ENCODE data around the gene AFF1. TPM values are rescaled to one million over a fixed set of nuclear protein-coding genes. Genes with fewer than 3 reads are reported as not detected.
"Not testable (repeated sequence)": the region's sequence is repeated elsewhere in the genome, so short reads cannot be mapped to it uniquely, and the experiment has no call there.

AFF1 gene
- total RNA-seq, 1 donor from 2014 or later, result 122 TPM

DNA sequence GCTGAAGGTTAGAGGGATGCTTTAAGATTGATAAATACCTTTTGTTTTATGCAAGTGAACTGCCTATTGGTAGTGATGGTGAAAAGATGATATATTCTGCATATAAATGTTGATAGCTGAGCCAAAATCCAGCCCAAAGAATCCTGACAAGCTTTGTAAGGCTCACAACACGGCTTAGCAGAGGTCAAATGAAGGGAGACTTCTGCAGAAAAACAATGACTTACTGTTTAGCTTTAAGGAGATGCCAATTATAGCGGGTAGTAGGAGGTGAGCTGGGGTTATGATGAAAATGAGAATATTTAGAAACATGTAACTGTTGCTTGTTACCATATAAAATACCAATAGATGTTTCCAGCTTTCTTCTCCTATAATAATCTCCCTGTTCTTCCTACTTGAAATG lies 97.1 kb downstream of the AFF1 start:
- DNase-seq (ENCODE audit: low spot score), result no peak

DNA sequence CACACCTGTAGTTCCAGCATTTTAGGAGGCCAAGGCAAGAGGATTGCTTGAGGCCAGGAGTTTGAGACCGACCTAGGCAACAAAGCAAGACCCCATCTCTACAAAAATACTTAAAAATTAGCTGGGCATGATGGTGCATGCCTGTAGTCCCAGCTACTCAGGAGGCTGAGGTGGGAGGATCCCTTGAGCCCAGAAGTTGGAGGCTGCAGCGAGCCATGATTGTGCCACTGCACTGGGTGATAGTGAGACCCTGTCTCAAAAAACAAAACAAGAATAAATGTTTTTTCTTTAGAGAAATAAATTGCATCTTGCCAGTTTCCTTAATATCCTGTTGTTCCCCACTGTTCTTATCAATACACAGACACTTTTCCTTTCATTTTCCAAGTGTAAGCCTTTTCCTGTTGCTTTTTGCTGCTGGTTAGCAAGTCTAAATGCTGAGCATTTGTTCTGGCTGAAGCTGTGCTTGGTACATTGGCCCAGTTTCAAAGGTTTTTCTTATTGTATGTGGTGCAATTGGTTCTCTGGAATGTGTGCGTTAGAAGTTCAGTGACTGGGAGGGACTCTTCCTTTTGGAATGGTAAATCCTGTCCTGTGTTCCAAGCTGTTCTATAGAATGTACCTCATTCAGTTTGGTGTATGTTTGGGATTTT lies 98.2 kb downstream of the AFF1 start:
- no peak for DNase-seq (ENCODE audit: low spot score)

- DNase-seq (ENCODE audit: low spot score), result no peak
Measured at GRCh38 chr4:87033902-87034301, 99.1 kb downstream of the AFF1 start.

DNA sequence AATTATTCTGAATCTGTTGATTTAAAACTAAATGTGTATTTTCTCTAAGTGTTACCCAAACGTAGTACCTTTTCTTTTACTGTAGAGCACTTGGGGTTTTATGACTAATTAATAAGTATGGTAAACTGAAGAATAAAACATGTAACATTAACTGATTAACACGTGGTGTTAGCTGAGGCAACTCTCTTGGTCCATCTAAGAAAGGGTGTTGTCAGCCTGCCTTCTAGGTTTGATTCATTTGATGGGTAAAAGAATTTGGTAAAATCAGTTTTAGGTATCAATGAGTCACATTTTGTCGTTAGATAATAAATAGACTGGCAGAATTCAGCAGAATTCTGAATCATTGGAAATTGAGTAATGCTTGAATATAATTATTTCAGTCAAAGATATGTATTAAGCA lies 99.7 kb downstream of the AFF1 start:
- no peak for DNase-seq (ENCODE audit: low spot score)

- no peak for DNase-seq (ENCODE audit: low spot score)
Measured at GRCh38 chr4:87035881-87036509, 101.2 kb downstream of the AFF1 start.

DNA sequence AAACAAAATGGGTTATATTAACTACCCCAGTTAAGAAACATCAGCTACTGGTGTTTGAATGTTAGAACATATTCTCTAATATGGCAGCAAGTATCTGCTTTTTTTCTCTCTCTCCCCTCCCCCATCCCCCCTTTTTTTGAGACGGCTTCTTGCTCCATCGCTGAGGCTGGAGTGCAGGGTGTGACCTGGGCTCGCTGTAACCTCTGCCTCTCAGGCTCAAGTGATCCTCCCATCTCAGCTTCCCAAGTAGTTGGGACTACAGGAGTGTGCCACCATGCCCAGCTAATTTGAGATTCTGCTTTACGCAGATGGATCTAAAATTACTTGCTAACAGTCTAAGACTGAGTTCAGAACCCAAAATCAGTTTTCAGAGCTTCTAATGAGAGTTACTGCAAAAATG lies 101.9 kb downstream of the AFF1 start:
- no peak for DNase-seq (ENCODE audit: low spot score)

DNA sequence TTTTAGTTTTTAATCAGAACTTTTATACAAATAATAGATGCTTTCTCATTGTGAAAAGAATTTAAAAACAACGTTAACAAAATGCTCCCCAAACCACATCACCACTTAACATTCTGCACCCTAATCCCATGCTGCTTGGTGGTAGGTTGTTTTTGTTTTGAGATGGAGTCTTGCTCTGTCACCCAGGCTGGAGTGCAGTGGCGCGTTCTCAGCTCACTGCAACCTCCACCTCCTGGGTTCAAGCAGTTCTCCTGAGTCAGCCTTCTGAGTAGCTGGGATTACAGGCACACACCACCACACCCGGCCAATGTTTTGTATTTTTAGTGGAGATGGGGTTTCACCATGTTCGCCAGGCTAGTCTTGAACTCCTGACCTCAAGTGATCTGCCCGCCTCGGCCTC lies 102.4 kb downstream of the AFF1 start:
- DNase-seq (ENCODE audit: low spot score), result not testable (repeated sequence)

DNA sequence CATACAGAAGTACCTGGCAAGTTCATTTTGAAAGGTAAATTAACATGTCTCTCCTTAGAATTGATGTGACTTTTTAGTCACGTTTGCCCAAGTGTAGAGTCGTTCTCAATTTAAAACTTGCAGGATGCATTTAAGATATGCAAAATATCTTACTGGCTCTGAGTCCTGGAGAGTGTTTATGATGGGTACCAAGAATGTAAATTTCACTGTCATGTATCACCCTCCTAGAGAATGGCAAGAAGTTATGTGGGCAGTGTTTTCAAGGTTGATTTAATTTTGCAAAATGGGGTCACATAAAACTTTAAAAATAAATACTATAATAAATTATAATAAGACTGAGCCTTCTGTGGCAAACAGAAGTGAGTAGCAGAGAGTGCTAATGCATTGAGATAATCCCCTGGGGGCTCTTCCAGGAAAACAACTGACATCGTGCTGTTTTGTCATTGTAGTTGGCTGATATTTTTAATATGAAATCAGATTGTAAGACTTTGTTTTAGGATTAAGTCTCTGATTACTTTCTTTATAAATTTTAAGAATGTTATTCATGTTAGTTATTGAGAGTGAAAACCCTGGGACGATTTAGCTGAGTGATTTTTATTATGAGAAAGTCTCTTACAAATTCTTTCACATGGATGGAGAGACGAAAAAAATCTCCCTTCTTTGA lies 103.0 kb downstream of the AFF1 start:
- no peak for DNase-seq (ENCODE audit: low spot score)

- no peak for DNase-seq (ENCODE audit: low spot score)
Measured at GRCh38 chr4:87038837-87039615, 104.2 kb downstream of the AFF1 start.

DNA sequence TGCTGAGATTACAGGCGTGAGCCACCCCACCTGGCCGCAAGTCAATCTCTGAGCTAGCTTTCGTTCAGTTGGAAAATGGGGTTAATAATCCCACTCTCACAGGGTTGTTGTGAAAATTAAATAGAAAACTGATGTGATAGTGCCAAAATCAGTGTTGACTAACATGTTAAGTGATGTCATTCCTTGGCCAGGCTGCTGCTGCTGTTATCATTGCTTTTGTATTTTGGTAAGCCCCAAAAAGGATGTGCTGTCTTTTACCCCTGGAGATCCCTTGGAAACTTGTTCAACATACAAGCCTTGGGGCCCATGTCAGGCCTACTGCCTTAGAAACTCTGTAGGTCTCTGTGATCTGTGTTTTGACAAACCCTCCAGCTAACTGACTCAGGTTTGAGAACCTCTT lies 106.3 kb downstream of the AFF1 start:
- no peak for DNase-seq (ENCODE audit: low spot score)

- DNase-seq (ENCODE audit: low spot score), result no peak
Measured at GRCh38 chr4:87042221-87042620, 107.4 kb downstream of the AFF1 start.

DNA sequence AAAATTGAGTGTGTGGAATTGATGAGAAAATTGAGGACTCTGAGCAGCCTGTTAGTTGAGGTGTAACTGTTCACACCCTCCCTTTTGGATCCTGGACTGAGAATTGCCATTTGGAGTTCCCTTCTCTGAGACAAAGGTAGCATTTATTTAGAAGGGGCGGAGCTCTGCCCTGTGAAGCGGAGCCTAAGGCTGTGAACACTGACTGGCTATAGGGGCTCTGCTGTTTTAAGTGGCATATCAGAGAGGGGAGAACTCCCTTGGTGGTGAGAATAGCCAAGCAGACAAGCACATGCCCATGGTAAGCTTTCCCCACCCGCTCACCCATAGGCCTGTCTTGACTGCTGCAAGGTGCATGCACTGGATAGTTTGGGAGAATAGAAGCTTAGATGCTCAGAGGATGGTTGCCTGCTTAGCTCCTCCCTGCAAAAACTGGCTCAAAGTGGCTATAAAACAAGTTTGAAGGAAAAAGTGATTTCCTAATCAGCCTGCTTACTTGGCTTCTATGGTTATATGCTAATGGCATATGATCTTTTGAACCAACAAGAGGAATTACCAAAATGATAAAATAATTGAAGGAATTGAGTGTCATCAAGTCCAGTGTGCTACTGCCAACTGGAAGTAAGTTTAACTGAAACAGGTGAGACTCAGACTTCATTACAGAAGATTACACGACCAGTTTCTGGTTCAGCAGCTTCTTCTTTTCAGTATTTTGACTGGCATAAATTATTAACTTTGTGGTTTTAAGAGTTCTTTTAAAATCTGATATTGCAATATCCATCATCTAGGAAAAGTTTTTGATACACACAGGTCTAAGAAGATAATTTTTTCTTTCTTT lies 108.4 kb downstream of the AFF1 start:
- no peak for DNase-seq (ENCODE audit: low spot score)

DNA sequence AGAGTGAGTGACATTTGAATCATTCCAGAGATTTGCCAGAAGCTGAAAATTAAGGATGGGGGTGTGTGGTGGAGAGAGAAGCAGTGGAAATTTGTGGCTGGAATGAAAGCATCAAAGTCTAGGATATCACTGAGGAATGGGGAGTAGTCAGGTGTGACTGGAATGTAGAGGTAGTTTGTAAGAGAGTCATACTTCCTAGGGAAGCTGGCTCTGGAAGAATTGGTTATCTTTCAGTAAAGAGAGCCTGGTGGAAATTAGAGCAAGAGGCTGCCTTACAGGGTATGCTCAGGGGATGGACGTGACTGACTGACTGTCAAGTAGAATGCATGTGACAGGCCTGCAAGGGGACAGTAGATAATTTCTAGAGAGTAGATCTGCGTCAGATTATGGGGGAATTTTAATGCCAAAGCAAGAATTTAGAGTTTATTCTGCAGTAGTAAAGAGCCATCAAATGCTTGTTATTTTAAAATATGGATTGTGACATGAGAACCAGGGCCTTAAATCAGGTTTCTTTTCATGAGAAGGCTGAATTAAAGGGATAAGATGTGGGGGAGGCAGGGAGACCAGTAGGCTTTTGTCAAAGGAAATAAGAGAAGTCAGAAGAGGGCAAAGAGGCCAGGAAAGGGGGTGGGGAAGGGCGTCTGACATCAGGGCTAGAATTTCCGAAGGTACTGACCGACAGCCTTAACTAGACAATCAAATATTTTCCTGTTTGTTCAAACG lies 109.9 kb downstream of the AFF1 start:
- DNase-seq (ENCODE audit: low spot score), result no peak

DNA sequence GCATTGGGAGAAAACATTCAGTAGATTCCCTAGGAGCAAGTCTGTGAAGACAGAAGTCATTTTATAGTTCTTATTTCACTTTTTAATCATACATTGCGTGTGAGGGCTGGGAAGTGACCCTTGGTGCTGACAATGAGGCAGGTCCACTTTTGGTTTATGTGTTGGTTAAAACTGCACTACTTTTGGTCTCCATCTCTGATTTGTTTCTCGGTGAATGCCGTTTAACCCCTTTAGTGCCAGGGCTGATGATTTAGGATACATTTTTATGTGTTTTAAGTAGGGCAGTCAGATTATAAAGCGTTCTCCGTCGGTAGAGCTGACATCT lies 110.4 kb downstream of the AFF1 start:
- no peak for DNase-seq (ENCODE audit: low spot score)

DNA sequence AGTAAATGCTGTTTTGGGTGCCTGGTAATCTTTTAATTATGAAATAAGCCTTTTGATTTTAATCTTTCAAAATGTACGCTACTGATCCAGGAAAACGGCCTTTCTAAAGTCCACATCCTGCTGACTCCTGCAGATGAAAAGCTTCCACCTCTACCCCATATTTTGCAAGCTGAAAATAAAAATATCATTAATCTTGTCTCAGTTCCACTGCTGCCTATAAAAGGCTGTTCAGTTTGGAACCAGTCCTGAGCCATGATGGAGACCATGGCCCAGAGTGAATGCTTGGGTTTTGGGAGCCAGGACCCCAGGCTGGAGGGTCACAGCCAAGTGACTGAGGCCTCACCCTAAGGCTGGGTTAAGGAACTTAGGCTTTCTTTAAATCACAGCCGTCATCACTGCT lies 110.8 kb downstream of the AFF1 start:
- DNase-seq (ENCODE audit: low spot score), result no peak

GRCh38 chr4:87046121-87046551 lies 111.3 kb downstream of the AFF1 start:
- no peak for DNase-seq (ENCODE audit: low spot score)

GRCh38 chr4:87047281-87047798 lies 112.5 kb downstream of the AFF1 start:
- no peak for DNase-seq (ENCODE audit: low spot score)

DNA sequence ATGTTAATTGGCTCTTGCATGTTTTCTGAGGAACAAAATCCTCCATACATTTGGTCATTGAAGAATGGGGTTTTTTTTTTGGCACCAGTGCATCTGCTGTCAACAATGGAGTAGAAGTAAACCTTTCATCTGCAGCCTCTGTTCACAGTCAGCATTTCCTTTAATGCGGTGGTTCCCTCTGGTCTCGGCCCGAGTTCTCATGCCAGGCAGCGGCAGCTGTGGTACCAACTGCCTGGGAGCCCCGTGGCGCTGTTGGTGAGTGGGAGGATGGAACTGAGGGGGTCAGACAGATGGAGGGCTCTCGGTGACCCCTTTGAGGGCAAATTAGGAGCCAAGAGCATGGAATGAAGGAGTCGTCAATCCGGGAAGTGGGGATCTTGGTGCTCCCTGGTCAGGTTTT lies 114.7 kb downstream of the AFF1 start:
- no peak for DNase-seq (ENCODE audit: low spot score)

GRCh38 chr4:87050596-87050995 lies 115.8 kb downstream of the AFF1 start:
- no peak for DNase-seq (ENCODE audit: low spot score)

GRCh38 chr4:87051121-87051713 lies 116.4 kb downstream of the AFF1 start:
- DNase-seq (ENCODE audit: low spot score), result no peak

Measured in mesenteric fat pad (tissue), 1 donor.